Uterus (tissue), 4 donors: Measurements from ENCODE around the gene CCDC88A. TPM values are rescaled to one million over a fixed set of nuclear protein-coding genes. Genes with fewer than 3 reads are reported as not detected.
A peak's percentile ranks its signal among the peaks of the same experiment; 100 is the strongest.

Experiments used
- DNase-seq, 2 donors: peaks; one replicate each; pipeline ENCODE4 v3.0.0-alpha.2; 2019 to 2020
- H3K27ac ChIP-seq, 2 donors: fragments of 200-600 bp; sonication (generic); 1 replicate in 1 of 2; 2 replicates in 1 of 2; pipeline ENCODE4 v1.5.1; 2016 to 2018
- H3K27me3 ChIP-seq, 2 donors: fragments of 200-600 bp; sonication (generic); one replicate each; pipeline ENCODE4 v1.5.1; 2018 to 2019; ENCODE audit warnings: control low read depth in 1 of 2
- H3K36me3 ChIP-seq, 2 donors: fragments of 200-600 bp; sonication (generic); one replicate each; pipeline ENCODE4 v1.5.1; 2019; ENCODE audit warnings: control low read depth in 1 of 2
- H3K4me1 ChIP-seq, 2 donors: fragments of 200-600 bp; sonication (generic); one replicate each; pipeline ENCODE4 v1.5.1; 2018 to 2019; ENCODE audit warnings: control low read depth in 1 of 2
- H3K4me3 ChIP-seq, 2 donors: fragments of 200-600 bp; sonication (generic); 1 replicate in 1 of 2; 2 replicates in 1 of 2; pipeline ENCODE4 v1.5.1; 2018 to 2019; ENCODE audit warnings: mild to moderate bottlenecking in 1 of 2
- H3K9me3 ChIP-seq, 2 donors: fragments of 200-600 bp; sonication (generic); one replicate each; pipeline ENCODE4 v1.5.1; 2019; ENCODE audit warnings: control low read depth in 1 of 2
- CTCF ChIP-seq, 4 experiments: fragments of 200-600 bp in 2 of 4; fragments of 450-650 bp in 2 of 4; sonication (generic) in 2 of 4; IDR thresholded peaks; one replicate each; pipeline ENCODE4 v1.5.1; 2016 to 2019; ENCODE audit warnings: antibody characterized with exemption in 4 of 4, mild to moderate bottlenecking in 2 of 4, moderate library complexity in 1 of 4
- POLR2A ChIP-seq, 2 donors: fragments of 450-650 bp; IDR thresholded peaks; one replicate each; pipeline ENCODE4 v1.6.1; 2016; ENCODE audit warnings: antibody characterized with exemption in 2 of 2, mild to moderate bottlenecking in 1 of 2, moderate library complexity in 1 of 2
- intact Hi-C: fragments of 100-400 bp; cut with DNase I; formaldehyde crosslinking; loops from one replicate; pipeline ENCODE4 v1.15.1; 2023; ENCODE audit warnings: low total_unique reads
- total RNA-seq, 4 donors: library from RNA; depleted of rRNA in 3 of 4; stranded (reverse); fragments of >200 nt in 3 of 4; gene quantifications; one replicate each; pipeline versions ENCODE4 v1.1.0 to v1.2.4, GENCODE V29; 2014 to 2023
- donor health status: DM: yes; HTN: yes; CAD: no.

CCDC88A gene
- total RNA-seq, 4 donors from 2014 or later: 34.1 to 152 (median 49.9) TPM

GRCh38 chr2:55418512-55419232, 984 bp downstream of the CCDC88A start:
- H3K9me3 ChIP-seq: no peaks in the 10 kb centered on the region
- H3K4me3 ChIP-seq: peak overlapping the region; percentile 66 to 93
- H3K27me3 ChIP-seq: no peaks in the 10 kb centered on the region
- intact Hi-C loops: no loop called here
- no peak for DNase-seq
- H3K27ac ChIP-seq: peak overlapping the region; percentile 93 to 94
- no peaks in the 10 kb centered on the region for H3K36me3 ChIP-seq
- TF ChIP-seq CTCF (IDR thresholded peaks at IDR 0.05) (no peak), POLR2A (IDR thresholded peaks at IDR 0.05) (no peak)
- H3K4me1 ChIP-seq: no peaks in the 10 kb centered on the region

GRCh38 chr2:55418072-55418471, 1.6 kb downstream of the CCDC88A start:
- no peak for TF ChIP-seq CTCF (IDR thresholded peaks at IDR 0.05)
- TF ChIP-seq POLR2A (IDR thresholded peaks at IDR 0.05): no peak
- H3K4me1 ChIP-seq: no peaks in the 10 kb centered on the region
- H3K4me3 ChIP-seq: peak overlapping the region; percentile 66 to 93
- H3K9me3 ChIP-seq: no peaks in the 10 kb centered on the region
- intact Hi-C loops: no loop called here
- DNase-seq: no peak
- no peaks in the 10 kb centered on the region for H3K27me3 ChIP-seq
- peak overlapping the region in 1 of 2 donors; percentile 93 for H3K27ac ChIP-seq
- H3K36me3 ChIP-seq: no peaks in the 10 kb centered on the region

GRCh38 chr2:55416786-55417568, 2.7 kb downstream of the CCDC88A start:
- peak overlapping the region in 1 of 2 donors; percentile 66 for H3K4me3 ChIP-seq
- no peaks in the 10 kb centered on the region for H3K9me3 ChIP-seq
- no peaks in the 10 kb centered on the region for H3K27me3 ChIP-seq
- TF ChIP-seq CTCF (IDR thresholded peaks at IDR 0.05) (no peak), POLR2A (IDR thresholded peaks at IDR 0.05) (no peak)
- H3K27ac ChIP-seq: no peak overlapping the region
- no peaks in the 10 kb centered on the region for H3K4me1 ChIP-seq
- no peak for DNase-seq
- no peaks in the 10 kb centered on the region for H3K36me3 ChIP-seq
- intact Hi-C loops: no loop called here

GRCh38 chr2:55415300-55415699, 4.4 kb downstream of the CCDC88A start:
- TF ChIP-seq POLR2A (IDR thresholded peaks at IDR 0.05) (no peak), CTCF (IDR thresholded peaks at IDR 0.05) (no peak)
- peaks cover 0 to 2% of the 10 kb centered on the region in 2 donors for H3K36me3 ChIP-seq
- DNase-seq: no peak
- H3K9me3 ChIP-seq: no peaks in the 10 kb centered on the region
- H3K4me3 ChIP-seq: no peak overlapping the region
- H3K27ac ChIP-seq: no peak overlapping the region
- no peaks in the 10 kb centered on the region for H3K27me3 ChIP-seq
- intact Hi-C loops: no loop called here
- no peaks in the 10 kb centered on the region for H3K4me1 ChIP-seq
